DMS53 (cell line): ENCODE data around the gene PIAS1.
"Not testable (repeated sequence)": the region's sequence is repeated elsewhere in the genome, so short reads cannot be mapped to it uniquely, and the experiment has no call there.

Experiments
- DNase-seq: peaks from one replicate; lab custom pipeline; 2025; lab: John Stamatoyannopoulos, UW

The PIAS1 gene

DNA sequence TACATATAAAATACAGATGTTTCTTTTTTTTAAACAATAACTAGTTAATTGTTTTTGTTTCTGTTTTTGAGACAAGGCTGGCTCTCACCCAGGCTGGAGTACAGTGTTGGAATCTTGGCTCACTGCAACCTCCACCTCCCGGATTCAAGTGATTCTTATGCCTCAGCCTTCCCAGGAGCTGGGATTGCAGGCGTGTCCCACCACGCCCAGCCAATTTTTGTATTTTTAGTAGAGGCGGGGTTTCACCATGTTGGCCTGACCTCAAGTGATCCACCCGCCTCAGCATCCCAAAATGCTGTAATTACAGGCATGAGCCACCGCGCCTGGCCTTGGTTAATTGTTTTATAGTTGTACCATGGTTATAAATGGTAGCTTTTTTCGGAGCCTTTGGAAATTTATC lies 72.3 kb downstream of the PIAS1 start:
- no peak for DNase-seq

DNA sequence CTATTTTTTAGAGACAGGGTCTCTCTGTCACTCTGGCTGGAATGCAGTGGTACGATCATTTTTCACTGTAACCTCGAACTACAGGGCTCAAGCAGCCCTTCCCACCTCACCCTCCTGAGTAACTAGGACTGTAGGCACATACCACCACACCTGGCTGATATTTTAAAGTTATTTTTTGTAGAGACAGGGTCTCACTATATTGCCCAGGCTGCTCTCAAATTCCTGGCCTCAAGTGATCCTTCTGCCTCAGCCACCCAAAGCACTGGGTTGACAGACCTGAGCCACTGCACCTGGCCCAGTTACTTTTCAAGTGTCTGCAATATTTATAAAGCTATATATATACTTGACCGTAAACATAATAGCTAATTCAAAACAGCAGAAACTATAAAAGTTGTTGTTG lies 75.0 kb downstream of the PIAS1 start:
- DNase-seq = peak; percentile 33

DNA sequence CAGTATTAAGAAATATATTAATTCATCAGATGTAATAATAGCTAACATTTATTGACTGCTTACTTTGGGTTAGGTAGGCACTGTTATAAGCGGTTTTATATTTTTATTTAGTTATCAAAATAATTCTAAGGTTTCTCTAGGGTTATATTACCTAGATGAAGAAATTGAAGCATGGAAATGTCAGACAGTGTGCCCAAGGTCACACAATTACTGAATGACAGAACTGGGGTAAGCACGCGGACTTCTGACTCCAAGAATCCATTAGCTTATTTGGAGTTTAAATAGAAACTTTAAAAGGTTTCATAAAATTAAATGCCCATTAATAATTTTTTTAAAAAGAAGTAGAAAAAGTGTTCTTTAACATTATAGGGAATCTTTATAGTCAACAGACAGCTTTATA lies 76.7 kb downstream of the PIAS1 start:
- DNase-seq = no peak

DNA sequence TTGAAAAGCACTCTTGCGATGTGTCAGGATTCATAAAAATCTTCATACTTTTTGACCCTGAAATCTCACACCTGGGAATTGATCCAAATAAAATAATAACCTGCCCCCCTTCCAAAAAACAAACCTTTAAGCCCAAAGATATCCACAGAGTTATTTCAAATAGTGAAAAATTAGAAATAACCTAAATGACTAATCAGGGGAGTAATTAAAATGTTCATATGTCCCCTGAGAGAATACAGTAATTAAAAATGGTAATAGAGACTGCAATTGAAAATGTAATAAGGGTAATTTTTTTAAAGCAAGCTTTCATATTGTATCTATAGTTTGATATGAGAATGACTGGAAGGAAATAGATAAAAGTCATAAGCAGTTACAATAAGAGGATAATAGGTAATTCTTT lies 83.0 kb downstream of the PIAS1 start:
- DNase-seq = no peak

DNA sequence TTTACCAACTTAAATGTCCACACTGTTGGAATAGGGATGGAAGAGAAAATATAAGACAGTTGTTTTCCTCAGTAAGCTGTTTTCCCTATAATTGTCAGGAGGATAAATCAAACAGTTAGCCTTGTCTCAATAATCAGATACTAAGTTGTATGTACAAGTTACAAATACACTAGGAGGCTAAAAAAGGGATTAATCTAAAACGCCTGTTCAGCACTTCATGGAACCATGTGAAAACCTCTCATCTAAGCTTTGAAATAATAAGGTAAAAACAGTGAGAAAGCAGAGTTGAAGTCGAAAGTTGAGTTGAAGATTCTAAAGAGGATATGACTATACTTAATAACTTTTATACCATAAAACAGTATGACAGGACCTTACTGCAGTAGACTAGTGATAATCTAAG lies 89.0 kb downstream of the PIAS1 start:
- no peak for DNase-seq

DNA sequence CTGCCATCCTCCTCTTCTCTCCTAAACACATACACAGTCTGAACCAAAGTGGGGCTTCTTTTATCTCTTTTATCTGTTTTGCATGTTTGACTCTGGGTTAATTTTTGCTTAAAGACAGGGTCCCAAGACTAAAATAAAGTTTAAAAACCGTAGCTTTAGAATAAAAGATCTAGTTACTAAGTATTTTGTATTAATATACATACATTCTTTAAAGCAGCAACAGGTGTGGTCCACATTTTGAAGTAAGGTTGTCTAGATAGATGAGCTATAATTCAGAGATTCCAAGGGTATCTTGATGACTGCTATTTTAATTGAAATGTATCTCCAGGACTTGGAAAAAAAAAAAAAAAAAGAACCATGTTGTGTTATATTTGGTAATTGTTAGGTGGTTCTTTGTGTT lies 89.7 kb downstream of the PIAS1 start:
- no peak for DNase-seq

DNA sequence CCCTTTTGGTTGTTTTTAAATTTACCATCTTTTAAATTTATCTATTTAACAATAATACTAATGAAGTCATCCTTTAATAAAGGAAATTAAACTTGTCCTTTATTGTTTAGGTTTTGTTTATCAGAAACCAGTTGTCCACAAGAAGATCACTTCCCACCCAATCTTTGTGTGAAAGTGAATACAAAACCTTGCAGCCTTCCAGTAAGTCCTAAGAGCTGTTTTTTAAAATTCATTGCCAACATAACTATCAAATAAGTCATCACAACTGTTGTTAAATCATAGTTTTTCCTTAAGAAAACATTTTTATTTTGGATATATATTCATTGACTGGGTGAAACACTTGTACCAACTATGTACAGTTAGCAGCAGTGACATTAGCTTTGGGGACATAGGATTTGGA lies 91.6 kb downstream of the PIAS1 start:
- no peak for DNase-seq

DNA sequence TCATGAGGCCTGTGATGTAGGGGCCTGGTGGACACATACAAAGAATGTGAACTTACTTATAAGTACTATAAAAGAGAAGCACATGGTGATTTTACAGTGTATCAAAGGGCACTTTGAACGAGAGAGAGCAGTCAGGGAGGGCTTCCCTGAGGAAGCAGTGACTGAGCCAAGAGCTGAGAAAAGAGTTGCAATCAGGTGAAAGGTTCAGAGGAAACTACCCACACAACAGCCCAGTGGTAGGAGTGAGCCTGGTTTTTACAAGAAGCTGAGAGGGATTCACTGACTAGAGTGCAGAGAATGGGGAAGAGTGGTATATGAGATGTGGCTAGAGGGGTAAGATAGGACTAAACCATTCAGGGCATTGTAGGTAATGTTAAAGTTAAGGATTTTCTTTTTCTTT lies 93.9 kb downstream of the PIAS1 start:
- no peak for DNase-seq

DNA sequence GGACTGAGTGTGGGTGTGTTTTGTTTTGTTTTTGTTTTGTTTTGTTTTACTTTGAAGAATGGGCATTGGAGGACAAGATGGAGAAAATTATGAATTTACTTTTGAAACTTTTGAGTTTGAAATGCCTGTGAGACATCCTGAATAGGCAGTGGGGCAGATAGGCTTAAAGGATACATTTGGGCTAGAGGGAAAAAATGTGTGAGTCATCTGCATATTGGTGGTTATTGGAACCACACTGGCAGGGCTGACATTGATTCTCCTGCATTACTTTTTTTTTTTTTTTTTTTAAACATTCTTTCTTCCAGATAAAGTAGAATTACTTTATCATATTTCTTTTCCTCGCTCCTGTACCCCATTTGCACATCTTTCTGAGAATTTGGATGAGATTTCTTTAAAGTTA lies 94.9 kb downstream of the PIAS1 start:
- DNase-seq = no peak

DNA sequence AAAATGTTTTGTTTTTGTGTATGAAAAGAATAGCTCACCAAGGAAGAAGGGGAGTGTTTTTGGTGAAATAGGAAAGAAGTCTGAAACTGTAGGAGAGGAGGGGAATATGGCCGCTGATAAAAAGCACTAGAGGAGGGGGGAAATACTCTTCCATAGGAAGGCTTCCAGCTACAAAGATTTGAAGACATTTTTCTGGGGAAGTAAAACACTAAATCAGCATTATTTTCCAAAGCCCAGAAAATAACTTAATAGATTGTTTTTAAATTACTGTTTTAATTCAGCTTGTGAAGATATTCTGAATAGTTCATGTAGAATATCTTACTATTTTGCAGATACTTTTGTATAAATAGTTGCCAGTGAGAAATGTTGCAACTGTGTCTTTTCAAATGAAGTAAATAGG lies 96.1 kb downstream of the PIAS1 start:
- DNase-seq = no peak

DNA sequence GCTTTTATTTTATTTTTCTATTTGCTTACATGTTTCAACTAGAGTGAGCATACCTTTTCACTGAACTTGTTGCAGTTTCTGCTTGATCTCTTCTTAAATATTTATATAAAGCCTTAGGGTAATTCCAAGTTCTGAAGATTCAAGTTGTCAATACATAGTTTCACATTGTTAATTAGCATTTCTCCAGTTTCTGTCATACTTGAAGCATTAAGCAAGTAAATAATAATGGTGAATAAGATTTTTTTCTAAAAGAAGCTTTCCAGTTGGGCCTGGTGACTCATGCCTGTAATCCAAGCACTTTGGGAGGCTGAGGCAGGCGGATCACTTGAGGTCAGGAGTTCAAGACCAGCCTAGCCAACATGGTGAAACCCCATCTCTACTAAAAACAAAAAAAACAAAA lies 97.2 kb downstream of the PIAS1 start:
- no peak for DNase-seq

DNA sequence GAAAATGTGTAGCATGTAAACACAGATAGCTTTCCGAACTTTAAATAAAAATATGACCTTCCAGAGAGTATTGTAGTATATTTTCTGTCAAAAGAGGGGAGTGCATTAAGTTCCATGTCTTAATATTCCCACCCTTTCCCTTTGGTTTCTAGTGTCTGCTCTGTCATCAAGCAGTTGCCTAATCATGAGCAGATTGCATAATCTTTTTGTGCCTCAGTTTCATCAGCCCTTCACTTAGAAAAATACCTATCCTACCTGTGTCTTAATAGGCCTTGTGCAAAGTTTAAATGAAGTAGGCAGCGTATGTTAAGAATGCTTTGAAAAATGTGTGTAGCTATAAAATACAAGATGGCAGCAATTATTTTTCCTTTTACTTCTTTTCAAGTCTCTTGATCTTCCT lies 98.2 kb downstream of the PIAS1 start:
- DNase-seq = no peak

DNA sequence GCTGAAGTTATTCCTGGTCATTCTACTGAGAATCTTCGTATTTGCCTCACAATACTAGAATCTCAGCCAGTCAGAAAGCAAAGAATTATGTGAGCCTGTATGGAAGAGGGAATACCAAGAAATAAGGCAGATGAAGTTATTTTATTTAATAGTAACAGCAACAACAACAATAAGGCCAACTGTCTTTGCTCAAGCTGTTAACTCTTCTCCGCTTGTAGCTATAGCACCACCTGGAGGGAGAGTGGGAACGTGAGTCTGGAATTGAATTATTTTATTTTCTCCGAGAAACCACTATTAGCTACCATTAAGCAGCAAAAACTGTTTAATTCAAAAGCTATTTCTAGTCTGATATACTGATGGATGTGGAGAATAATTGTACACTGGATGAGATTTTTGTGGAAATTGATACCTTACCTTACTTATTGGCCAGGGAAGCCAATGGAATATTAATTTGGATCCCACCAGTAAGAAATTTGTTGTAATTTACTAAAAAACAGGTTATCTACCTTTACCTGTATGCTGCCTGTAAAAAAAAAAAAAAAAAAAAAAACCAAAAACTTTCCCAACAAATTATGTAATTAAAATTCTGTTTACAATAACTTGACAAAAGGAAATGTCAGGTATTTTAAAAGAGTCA lies 100.9 kb downstream of the PIAS1 start:
- DNase-seq = peak; percentile 75

DNA sequence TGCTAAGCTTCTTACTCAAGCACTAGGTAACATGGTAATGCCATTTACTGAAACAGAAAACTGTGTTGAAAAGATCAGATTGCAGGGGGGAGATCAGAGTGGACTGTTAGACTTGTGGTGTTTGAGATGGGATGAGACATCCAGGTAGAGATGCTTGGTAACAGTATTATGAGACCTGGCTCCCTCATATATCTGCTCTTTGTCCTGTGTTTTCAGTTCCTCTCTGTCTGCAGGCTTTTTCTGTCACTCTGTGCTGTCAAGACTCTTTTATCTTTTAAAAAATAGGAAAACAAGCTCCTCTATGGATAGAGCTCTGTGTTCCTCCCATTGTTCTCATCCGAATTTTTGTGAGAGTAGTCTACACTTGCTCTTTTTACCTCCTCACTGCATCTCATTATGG lies 103.0 kb downstream of the PIAS1 start:
- no peak for DNase-seq

DNA sequence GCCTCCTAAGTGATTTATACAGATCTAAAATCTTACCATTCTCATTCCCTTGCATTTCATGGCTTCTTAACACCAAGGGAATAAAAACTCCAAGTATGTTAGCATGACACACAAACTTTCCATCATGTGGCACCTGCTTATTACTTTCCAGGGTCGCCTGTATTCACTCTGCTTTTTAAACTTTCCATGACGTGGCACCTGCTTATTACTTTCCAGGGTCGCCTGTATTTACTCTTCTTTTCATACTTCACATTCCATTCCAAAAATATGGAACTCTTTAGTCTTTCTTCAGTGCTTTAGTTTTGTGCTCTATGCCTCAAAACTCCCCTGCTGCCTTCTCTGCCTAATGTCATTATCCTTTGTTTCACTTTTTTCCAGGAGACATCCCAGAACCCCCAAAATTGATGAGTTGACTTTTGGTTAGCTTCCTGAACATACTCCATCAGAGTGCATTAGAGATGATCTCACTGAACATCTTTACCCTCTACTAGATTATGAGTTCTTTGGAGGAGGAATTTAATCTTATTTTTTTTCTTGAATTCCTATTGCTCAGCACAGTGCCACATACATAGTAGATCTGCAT lies 104.0 kb downstream of the PIAS1 start:
- no peak for DNase-seq

DNA sequence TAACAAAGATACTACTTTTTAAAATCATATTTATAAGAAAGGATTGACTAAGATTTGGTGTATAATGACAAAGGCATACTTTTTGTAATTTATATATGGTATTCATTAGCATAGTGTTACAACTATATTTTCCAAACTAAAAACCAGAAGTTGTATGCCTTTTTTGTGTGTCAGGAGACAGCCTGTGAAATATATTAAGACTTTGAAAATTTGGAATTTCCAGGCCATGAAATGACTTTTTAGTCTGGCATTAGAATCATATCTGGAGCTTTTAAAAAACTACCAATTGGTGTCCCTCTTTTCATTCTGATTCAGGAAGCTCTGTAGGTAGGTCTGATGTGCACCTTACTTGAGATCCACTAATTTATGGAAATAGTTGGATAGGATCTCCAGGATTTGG lies 109.1 kb downstream of the PIAS1 start:
- DNase-seq = no peak

DNA sequence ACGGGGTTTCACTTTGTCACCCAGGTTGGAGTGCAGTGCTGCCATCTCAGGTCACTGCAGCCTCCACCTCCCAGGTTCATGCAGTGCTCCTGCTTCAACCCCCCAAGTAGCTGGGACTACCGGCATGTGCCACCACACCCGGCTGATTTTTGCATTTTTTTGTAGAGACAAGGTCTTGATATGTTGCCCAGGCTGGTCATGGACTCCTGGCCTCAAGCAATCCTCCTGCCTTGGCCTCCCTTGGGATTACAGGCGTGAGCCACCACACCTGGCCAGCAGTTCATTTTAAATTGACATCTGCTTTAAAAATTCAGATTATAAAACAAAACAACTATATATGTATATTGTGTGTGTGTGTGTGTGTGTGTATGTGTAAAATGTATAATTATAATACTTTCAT lies 112.7 kb downstream of the PIAS1 start:
- DNase-seq = no peak

DNA sequence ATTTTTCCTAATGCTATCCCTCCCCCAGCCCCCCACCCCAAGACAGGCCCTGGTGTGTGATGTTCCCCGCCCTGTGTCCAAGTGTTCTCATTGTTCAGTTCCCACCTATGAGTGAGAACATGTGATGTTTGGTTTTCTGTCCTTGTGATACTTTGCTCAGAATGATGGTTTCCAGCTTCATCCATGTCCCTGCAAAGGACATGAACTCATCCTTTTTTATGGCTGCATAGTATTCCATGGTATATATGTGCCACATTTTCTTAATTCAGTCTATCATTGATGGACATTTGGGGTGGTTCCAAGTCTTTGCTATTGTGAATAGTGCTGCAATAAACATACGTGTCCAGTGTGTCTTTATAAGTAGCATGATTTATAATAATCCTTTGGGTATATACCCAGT lies 117.9 kb downstream of the PIAS1 start:
- not testable (repeated sequence) for DNase-seq

DNA sequence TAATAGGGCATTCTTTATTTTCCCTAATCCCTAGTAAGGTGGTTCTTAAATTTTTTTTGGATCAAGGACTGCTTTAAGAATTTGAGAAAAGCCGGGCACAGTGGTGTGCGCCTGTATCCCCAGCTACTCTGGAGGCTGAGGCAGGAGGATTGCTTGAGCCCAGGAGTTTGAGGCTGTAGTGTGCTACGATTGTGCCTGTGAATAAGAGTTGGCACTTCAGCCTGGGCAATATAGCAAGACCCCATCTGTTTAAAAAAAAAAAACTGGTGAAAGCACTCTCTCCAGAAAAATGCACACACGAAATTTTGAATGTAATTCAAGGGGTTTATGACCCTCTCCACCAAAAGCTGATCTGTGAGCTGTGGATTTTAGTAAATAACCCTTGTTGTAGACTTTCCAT lies 119.0 kb downstream of the PIAS1 start:
- no peak for DNase-seq

DNA sequence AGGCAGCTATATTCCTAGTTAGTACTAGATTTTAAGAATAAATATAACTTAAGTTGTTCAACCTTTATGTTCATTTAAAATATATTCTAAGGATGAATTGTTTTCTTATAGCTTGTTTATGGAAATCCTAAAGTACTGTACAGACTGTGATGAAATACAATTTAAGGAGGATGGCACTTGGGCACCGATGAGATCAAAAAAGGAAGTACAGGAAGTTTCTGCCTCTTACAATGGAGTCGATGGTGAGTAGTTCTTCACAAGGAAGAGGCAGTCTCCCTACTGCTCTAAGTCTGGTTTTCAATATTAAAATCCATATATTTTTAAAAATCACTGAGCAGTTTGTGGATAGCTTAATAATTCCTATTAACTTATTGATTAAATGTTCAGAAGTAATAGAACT lies 121.4 kb downstream of the PIAS1 start:
- DNase-seq = no peak

DNA sequence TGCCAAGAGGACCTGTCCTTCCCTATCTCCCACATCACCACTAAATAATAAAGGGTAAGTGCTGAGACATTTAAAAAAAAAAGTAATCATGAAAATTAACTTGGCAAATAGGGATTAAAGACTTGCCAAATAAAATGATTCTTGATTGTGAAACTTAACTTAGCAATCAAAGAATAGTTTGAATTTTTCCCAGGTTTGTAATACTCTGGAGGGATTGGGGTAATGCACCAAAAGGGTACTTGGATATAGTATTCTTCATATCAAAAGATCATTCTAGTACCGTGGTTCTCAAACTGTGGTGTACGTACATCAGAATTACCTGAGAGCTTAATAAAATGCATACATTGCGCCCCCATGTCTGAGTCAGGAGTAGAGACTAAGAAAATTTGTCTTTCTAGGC lies 122.5 kb downstream of the PIAS1 start:
- no peak for DNase-seq

DNA sequence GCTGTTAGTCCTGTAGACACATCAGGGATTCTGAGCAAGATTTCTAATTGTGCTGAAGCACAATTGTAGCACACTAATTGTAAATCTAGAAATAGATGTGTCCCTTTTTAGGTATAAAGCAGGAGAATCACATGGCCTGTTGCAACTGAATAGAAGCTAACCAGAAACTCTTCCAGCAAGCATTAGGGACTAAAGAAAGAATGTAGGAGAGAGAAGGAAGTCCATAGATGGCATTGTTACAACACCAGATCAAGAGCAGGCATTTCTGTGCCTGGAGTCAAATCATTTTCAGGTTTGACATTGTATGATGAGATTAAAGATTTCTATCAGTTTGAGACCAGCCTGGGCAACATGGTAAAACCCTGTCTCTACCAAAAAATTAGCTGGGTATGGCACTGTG lies 123.6 kb downstream of the PIAS1 start:
- no peak for DNase-seq

DNA sequence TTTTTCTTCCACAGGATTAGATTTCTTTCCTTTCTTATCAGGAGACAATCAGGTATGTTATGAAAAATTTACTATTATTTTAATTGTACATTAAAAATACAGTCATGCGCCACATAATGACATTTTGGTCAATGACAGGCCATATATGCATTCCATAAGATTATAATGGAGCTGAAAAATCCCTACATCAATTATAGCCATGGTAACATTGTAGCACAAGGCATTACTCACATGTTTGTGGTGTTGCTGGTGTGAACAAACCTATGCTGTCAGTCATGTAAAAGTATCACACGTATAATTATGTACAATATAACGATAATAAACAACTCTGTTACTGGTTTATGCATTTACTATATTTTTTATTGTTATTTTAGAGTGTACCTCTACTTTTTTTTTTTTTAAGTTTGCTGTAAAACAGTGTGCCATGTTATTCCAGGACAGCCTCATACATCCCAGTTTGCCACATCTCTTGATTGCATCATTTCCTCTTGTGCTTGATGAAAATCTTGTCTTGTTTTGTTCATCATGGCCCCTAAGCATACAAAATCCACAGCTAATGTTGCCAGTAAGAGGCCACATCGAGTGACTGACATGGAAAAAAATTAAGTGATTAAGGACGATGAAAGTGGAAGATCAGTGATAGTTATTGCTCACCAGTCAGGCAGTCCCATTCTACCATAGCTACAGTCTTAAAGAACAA lies 129.7 kb downstream of the PIAS1 start:
- DNase-seq = no peak
